GM15510 (cell line): ENCODE data around the gene NDST4.

Experiments used
- POLR2A ChIP-seq: IDR thresholded peaks from 3 replicates; pipeline ENCODE4 v1.6.1; 2011; ENCODE audit warnings: borderline replicate concordance; ENCODE audit not compliant: insufficient read length; ENCODE audit errors: extremely low read depth

The NDST4 gene

DNA sequence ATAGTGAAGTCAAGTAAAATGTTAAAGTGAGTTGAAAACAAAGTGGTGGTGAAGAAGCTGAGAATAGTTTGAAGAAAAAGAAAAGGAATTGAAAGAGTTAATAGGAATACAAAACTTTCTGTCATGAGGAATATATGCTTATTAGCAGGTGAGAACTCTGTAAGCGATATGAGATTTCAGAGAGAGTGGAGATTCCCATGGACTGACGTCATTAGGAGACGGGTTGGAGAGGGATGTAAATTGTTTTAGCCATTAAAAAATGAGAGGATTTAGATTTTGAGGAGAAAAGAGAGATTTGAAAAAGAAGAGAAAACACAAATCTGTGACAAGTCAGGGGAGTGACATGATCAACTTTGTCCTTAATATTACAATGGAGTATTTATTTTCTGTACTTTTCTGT lies 11.7 kb downstream of the NDST4 start:
- no peak for TF ChIP-seq POLR2A

DNA sequence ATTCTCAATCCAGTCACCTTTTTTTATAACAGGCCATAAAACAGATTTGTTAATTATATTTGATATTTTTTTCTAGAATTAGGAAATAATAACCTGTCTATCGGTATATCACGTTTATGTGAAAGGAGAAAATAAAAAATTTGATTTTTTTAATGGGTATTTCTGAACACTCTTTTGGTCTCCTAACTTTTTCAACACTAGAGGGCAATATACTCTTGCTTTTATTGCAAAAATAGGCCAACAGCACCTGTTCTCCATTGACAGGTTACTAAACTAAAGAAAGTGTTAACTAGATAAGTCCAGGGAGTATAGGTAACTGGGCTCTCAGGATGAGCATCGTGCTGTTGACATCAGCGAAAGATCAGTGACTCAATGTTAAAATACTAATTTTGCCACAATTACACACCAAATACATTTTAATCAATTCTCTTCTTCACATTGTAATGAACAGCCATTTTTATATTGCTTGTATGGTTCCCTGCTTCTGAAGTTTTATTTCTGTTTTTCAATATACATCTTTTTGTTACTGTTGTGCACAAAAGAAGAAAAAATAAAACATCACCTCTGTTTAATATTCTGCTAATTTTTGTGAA lies 22.8 kb downstream of the NDST4 start:
- TF ChIP-seq POLR2A = no peak

DNA sequence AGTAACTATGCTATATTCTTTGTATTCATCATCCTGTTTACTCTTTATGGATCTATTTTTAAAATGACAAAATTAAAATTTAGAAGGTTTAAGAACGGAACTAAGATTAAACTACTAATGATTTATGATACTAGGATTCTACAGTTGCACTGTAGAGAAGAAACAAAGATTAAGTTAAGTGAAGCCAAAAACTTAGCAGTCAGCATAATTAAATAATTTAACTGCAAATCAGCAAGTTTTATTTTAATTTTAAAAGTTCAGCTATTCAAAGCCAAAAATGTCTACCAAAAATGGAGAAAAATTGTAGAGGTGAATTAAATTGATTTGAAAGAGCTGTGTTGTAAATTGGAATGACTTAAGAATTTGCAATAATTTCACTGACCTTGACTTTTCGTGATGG lies 30.8 kb downstream of the NDST4 start:
- no peak for TF ChIP-seq POLR2A

DNA sequence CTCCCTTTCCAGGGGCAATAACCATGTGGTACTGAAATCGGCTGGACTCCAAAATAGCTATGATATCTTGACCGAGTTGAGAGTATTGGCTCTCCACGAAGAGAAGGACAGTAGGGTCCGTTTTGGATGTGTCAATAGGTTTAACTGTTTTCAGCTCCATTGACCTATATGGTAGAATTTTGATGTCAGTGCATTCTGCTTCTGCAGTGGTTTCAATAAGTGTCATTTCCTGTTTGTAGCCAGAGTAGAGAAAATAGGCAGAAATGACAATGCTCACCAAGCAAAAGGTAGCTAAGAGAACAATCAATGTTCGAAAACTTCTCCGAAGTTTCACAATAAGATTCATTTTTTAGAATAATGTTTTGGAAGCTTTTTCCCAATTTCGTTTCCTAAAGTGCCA lies 36.7 kb downstream of the NDST4 start:
- TF ChIP-seq POLR2A = no peak

DNA sequence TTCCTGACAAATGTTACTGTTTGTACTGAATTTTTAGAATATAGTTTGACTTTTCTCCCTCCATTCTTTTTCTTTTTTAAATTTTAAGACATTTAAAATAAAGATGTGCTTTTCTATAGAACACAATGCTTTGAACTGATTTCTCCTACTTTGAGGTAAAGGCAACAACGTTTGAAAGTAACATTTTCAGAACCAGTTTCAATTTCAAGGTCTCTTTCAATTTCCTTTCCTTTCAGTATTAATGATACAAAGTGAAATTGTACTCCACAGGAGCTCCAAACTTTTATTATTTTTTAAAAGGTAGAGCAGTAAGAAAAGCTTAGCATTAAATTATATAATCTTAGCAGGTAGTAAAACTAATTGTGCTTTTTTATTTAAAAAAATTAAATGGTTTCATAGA lies 54.9 kb downstream of the NDST4 start:
- no peak for TF ChIP-seq POLR2A

DNA sequence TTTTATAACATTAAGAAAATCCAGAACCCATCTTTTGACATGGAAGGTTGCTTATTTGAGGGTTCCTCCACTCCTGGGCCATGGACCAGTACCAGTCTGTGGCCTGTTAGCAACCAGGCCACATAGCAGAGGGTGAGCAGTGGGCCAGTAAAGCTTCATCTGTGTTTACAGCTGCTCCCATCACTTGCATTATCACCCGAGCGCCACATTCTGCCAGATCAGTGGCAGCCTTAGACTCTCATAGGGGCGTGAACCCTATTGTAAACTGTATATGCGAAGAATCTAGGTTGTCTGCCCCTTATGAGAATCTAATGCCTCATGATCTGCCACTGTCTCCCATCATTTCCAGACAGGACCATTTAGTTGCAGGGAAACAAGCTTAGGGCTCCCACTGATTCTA lies 58.6 kb downstream of the NDST4 start:
- no peak for TF ChIP-seq POLR2A

DNA sequence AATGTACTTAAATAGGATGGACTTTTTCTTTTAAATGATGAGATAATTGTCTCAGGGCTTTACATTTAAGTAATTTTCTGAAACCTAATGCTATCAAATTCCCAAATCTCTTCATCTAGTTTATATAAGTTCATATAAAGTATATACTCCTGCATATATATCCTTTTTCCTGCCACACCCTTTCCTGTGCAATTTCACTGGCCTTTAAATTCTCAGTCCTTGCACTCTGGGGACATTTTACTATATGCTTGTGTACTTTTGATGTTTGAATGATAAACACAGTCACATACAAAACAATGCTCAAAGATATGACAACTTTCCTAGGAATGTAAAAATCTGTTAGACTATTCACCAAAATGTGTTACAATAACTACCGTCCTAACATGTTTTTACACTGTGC lies 60.1 kb downstream of the NDST4 start:
- no peak for TF ChIP-seq POLR2A

DNA sequence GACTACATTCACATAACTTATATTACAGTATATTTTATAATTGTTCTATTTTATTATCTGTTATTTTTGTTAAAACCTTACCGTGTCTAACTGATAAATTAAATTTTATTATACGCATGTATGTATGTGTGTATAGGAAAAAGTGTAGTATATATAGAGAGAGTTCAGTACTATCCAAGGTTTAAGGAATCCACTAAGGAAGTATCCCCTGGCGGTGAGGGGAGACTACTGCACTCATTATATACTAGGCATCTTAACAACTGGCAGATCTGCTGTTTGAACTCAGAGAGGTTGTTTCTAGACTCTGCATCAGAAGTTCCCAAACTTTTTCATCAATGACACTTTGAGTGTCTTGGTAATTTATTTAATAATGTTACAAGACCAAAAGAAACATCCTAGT lies 70.9 kb downstream of the NDST4 start:
- no peak for TF ChIP-seq POLR2A

DNA sequence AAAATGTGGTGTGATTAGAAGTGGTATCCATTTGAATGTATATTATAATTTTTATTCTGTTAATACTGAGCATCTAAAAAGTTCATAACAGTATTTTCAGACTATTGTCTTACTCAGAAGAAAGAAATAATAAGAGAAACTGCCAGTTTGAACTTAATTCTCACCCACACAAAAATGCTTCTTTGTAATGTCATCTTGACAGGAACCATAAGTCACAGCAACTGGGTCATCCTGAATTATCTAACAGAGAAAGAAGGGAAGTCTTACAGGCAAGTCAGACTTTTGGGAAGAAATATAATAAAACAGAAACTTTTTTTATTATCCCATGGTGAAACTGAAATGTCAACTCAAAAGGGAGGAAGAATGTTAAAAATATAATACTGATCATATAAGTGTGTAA lies 83.1 kb downstream of the NDST4 start:
- TF ChIP-seq POLR2A = no peak

DNA sequence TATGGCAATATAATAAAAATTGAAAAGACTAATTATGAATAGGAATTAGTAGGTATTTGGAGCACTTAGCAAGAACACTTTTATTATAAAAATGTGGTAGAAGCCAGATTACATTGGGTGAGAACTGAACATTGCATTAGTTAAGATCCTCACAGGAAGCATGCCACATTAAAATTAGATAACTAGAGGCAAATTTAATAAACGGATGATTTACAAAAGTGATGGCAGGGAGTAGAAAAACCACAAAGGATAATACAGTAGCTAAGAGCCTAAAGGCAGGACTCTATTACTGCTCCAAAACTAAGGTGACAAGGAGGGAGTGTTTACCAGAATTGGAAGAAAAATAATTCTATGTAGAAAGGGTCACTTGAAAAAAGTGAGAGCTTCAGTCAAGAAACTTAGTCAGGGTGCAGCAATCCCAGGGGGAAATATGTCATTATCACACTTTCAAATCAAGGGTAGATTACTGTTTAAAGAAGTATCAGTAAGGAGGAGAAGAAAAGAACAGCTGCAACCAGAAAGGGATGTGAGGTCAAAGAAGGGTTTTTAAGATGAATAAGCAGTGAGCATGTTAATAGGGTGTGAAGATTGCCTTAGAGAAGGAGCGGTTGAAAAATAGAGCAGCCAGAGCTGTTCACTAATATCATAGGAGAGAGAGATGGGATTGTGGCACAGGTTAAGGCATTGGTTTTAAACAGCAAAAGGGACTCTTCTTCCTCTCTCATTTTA lies 84.6 kb downstream of the NDST4 start:
- TF ChIP-seq POLR2A = no peak

DNA sequence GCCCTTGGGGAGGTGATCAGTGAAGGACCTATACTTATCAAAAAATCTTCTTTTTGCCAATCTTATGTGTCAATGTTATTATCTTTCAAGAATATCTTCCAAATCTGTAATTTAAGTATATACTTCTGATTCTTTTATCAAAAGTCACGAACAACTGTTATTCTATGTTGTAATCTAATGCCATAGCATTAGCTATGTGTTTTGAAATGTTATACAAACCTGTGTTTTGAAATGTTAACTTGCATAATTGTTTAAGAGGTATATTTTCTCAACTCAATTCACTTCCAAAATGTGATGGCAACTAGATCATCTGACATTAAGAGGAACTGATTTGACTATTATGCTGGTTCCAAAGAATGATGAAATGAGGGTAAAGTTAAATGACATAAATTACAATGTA lies 113.5 kb downstream of the NDST4 start:
- TF ChIP-seq POLR2A = no peak

DNA sequence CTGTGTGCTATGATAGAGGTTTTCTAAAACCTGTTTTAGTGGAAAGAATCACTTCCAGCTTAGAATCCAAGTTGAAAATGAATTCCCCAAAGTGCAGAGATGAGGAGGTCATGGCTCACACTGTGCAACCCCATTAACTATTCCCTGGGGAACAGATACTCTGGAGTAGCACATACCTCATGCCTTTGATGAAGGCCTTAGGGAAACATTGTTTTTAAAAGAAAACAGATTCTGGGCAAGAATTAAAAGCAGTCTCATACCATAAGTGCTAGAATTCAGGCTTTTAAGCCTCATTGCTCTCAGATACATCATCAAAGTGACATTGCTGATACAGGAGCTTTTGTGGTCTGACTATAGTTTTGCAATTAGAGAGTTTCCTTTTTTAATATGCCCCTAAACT lies 115.1 kb downstream of the NDST4 start:
- TF ChIP-seq POLR2A = no peak

DNA sequence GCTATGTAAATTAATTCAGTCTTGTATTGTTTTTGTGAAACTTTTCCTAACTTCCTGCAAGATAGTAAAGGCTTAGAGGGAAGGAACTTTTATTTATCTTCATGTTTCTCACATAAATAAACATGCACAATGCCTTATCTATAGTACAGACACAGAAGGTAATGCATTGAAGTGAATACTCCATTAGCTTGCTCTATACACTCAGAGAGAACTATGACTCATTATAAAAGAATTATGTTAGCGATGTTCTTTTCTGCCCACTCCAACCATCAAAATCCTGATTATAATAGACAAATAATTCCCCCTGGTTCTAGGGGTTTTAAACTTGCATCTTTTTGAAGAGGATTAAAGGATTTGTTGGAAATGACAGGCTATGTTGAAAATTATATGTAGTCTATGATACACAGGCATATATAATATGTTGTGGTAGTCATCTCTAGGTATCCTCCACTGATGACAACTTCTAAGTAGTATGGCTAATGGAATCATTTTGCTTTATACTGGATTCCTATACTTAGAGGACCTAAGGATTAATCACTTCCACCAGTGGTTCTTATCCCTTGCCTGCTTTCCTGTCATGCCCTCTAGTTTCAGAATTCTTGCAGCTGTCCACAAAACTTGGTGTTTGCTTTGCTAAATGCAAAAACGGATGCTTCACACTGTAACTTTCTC lies 115.7 kb downstream of the NDST4 start:
- no peak for TF ChIP-seq POLR2A

DNA sequence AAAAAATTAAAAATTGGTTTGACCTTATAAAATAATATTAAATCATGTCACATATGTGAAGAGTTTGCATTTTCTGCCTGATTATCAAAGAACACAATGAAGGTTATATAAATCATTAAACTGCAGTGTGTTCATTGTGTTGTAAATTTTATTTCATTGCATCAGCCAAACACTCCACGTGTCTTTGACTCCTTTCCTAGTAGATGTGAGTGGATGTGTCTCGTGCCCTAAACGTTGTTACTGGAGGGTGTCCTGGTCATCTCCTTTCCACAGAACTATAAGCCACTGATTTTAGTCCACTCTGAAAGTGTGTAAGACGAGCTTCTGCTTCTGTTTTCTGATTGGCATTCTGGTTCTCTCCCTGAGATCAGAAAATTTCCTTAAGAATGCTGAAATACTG lies 127.3 kb downstream of the NDST4 start:
- TF ChIP-seq POLR2A = no peak

DNA sequence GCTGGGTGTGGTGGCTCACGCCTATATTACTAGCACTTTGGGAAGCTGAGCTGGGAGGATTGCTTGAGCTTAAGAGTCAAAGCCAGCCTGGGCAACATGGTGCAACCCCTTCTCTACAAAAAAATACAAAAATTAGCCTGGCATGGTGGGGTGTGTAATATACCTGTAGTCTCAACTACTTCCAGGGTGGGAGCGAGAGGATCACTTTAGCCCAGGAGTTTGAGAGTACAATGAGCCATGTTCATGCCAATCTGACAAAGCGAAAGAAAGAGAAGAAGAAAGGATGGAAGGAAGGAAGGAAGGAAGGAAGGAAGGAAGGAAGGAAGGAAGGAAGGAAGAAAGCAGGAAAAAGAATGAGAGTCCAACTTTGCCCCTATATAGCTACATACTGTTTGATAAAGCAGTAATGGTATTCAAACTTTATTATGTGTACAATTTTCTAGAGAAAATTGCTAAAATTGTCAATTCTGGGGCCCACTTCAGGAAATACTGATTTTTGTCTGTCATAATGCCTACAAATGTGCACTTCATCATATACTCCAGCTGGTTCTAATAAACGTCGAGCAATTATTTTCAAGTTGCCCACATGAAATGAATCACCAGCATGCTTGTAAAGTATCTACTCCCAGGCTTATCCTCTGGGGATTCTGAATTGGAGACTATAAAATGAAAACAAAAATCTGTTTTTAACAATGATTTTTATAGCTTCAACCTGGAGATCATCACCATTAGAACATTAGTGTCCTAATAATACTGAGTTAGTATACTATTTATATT lies 132.3 kb downstream of the NDST4 start:
- no peak for TF ChIP-seq POLR2A
